H1 (cell line): ENCODE results near the gene DUS4L. TPM values are rescaled to one million over a fixed set of nuclear protein-coding genes. Genes with fewer than 3 reads are reported as not detected.

Experiments
- HDAC2 ChIP-seq, 2 experiments: fragments of 300-600 bp in 1 of 2; sonication (generic) in 1 of 2; IDR thresholded peaks; 2 replicates each; pipeline ENCODE4 v1.6.1; 2011 to 2012; ENCODE audit warnings: low read depth in 2 of 2, low read length in 2 of 2, mild to moderate bottlenecking in 2 of 2, moderate library complexity in 2 of 2, borderline replicate concordance in 1 of 2, inconsistent platforms in 1 of 2
- KDM4A ChIP-seq: IDR thresholded peaks from one replicate; pipeline ENCODE4 v1.7.1; 2012; ENCODE audit warnings: low read depth, mild to moderate bottlenecking, moderate library complexity, low read length, inconsistent platforms; ENCODE audit not compliant: severe bottlenecking
- SAP30 ChIP-seq: fragments of 300-600 bp; sonication (generic); IDR thresholded peaks from 2 replicates; pipeline ENCODE4 v1.7.1; 2012; ENCODE audit warnings: low read length, moderate library complexity, mild to moderate bottlenecking, inconsistent platforms; ENCODE audit not compliant: insufficient read depth, insufficient replicate concordance
- polyA plus RNA-seq, 7 experiments: library from polyadenylated mRNA; depleted of rRNA in 3 of 7; stranded (reverse) in 5 of 7; unstranded in 2 of 7; fragments of >200 nt in 5 of 7; fragments of 200-250 nt in 2 of 7; gene quantifications; 1 replicate in 5 of 7; 2 replicates in 1 of 7; 4 replicates in 1 of 7; pipeline versions ENCODE4 v1.2.1 to v1.2.3, GENCODE V29; 2011 to 2013; ENCODE audit warnings: missing spikeins in 2 of 7, mixed read lengths in 2 of 7
- total RNA-seq: library from RNA; stranded (reverse); fragmentation: NEBNext Ultra II Directional; extraction: Animal tissue kit (Norgen Biotek cat#: 25700); gene quantifications from 2 replicates; pipeline ENCODE4 v1.2.1, GENCODE V29; 2021

The DUS4L gene
- total and polyA plus RNA-seq, 2 of the 8 experiments (the other 6 are each of a cell fraction or from before 2014, with no cell fraction given): 6.1 to 11.5 TPM

- TF ChIP-seq SAP30 (no peak), KDM4A (no peak), HDAC2 (IDR thresholded peaks at IDR 0.05; ENCODE audit: borderline replicate concordance in 1 of 2, low read depth in 2 of 2, low read length in 2 of 2) (no peak)
Observed at GRCh38 chr7:107600816-107601215, 37.0 kb downstream of the DUS4L start (continued).
